ENCODE results near the gene HNRNPU. TPM values are rescaled to one million over a fixed set of nuclear protein-coding genes. Genes with fewer than 3 reads are reported as not detected.

HNRNPU gene
- total and polyA plus RNA-seq, 11 donors = 85.6 to 218 (median 167) TPM

GRCh38 chr1:244854865-244855578 lies 9.3 kb downstream of the HNRNPU start:
- Histone ChIP-seq H3K27ac (peak overlapping the region in 1 of 12 donors; percentile 61), H3K9me3 (no peaks in the 10 kb centered on the region), H3K27me3 (no peaks in the 10 kb centered on the region), H3K4me3 (no peak overlapping the region), H3K36me3 (peaks cover 0 to 100% (median 97%) of the 10 kb centered on the region in 9 donors), H3K4me1 (peaks cover 0 to 81% (median 37%) of the 10 kb centered on the region in 12 donors)
- DNase-seq = no peak
- no peak for ATAC-seq
- WGBS, 4 donors = 50 to 68% (median 55%) methylated on average over 7 of the region's 7 CpGs
- intact Hi-C loops (cut with DNase I) = no loop called here
- TF ChIP-seq POLR2A (IDR thresholded peaks at IDR 0.05) (no peak), CTCF (IDR thresholded peaks at IDR 0.05) (no peak)

DNA sequence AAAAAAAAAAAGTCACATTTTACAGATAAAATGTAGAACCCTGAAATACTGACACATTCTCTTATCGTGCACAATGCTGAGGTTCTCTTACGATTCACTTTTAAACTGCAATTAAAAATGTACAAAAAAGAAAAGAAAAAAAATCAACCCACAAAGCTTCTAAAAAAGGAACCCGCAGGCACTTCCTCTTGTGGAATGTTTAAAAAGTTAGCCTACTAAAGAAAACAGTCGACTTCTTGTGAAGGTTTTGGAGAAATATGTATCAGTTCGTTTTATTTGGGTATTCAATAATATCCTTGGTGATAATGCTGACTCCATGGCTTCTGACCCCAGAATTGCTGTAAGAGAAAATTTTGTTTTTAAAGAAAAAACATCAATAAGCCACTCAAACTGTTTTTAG lies 10.2 kb downstream of the HNRNPU start:
- DNase-seq = no peak
- no peaks in the 10 kb centered on the region for H3K27me3 ChIP-seq
- no peaks in the 10 kb centered on the region for H3K9me3 ChIP-seq
- TF ChIP-seq CTCF (IDR thresholded peaks at IDR 0.05) (no peak), POLR2A (IDR thresholded peaks at IDR 0.05) (no peak)
- peak overlapping the region in 1 of 12 donors; percentile 61 for H3K27ac ChIP-seq
- peaks cover 0 to 100% (median 95%) of the 10 kb centered on the region in 9 donors for H3K36me3 ChIP-seq
- intact Hi-C loops (cut with DNase I) = no loop called here
- 60 to 68% (median 65%) methylated on average over 5 of the region's 5 CpGs for WGBS, 4 donors
- H3K4me1 ChIP-seq = peaks cover 0 to 81% (median 33%) of the 10 kb centered on the region in 12 donors
- peak overlapping the region in 1 of 12 donors; percentile 4 for H3K4me3 ChIP-seq
- no peak for ATAC-seq

DNA sequence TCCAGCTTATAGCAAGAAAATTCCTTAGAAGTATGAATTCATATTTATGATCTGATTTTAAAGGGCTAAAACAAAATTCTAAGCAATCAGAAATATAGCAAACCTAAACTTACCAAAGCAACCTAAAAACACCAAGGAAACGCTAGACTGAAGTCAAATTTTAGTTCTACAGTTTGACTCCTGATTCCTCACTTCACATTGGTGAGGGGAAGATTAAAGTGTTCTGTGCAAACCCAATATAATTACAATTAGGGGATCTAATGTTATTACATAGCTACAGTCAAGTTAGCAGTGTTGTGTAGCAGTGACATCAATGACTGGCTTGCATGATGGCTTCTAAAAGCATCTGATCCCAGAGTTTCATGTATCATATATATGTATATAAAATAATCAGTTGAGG lies 11.6 kb downstream of the HNRNPU start:
- intact Hi-C loops (cut with DNase I) = no loop called here
- no peaks in the 10 kb centered on the region for H3K9me3 ChIP-seq
- no peak overlapping the region for H3K4me3 ChIP-seq
- H3K27me3 ChIP-seq = no peaks in the 10 kb centered on the region
- H3K36me3 ChIP-seq = peaks cover 0 to 100% (median 95%) of the 10 kb centered on the region in 9 donors
- no peak for ATAC-seq
- no peak for TF ChIP-seq CTCF (IDR thresholded peaks at IDR 0.05)
- no peak for TF ChIP-seq POLR2A (IDR thresholded peaks at IDR 0.05)
- no peak for DNase-seq
- WGBS, 4 donors = 93 to 100% (median 96%) methylated on average over 1 of the region's 1 CpG
- peaks cover 0 to 72% (median 21%) of the 10 kb centered on the region in 12 donors for H3K4me1 ChIP-seq
- no peak overlapping the region for H3K27ac ChIP-seq

DNA sequence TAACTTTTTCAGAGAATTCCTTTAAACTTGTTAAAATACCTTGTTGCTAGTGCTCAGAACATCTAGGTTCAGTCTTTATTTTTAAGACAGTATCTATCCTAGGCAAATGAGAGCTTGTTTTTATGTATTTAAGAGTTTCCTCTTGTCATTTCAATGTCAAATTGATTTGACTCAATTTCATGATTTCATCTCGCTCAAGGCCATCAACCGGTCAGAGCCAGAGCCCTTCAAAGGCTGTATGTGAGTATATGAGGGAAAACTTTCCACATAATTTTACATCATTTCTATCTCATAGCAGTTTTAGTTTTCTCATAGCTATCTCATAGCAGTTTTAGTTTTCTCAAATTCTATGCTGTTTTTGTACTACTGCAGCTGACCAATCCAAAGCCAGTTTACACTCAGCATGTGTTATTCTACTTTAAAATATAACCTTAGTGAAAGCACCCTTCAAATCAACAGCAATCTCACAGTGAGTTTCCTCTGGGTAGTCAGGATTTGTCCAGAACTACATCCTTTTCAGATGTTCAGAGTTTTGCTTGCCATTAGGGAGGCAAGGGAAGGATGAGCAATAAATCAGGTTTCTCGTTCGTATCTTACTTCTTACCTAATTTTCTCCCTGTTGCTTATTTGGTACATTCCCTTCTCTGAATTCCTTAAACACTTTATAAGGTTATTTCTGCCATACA lies 12.7 kb downstream of the HNRNPU start:
- intact Hi-C loops (cut with DNase I) = no loop called here

More for the DNA sequence above, 12.7 kb downstream of the HNRNPU start:
- no peak for DNase-seq
- TF ChIP-seq POLR2A (IDR thresholded peaks at IDR 0.05) (no peak), CTCF (IDR thresholded peaks at IDR 0.05) (no peak)
- H3K27ac ChIP-seq = peak overlapping the region in 1 of 12 donors; percentile 7
- no peak for ATAC-seq
- H3K27me3 ChIP-seq = no peaks in the 10 kb centered on the region
- no peaks in the 10 kb centered on the region for H3K9me3 ChIP-seq
- H3K36me3 ChIP-seq = peaks cover 0 to 100% (median 95%) of the 10 kb centered on the region in 9 donors
- 86 to 89% (median 88%) methylated on average over 4 of the region's 4 CpGs for WGBS, 4 donors
- H3K4me3 ChIP-seq = no peak overlapping the region
- peaks cover 0 to 62% (median 14%) of the 10 kb centered on the region in 12 donors for H3K4me1 ChIP-seq
